Astrocyte (in vitro differentiated cells and primary cell): Measurements from ENCODE around the gene MRTFA. TPM values are rescaled to one million over a fixed set of nuclear protein-coding genes. Genes with fewer than 3 reads are reported as not detected.

Source experiments
- DNase-seq: peaks from one replicate; pipeline ENCODE4 v3.0.0-alpha.2; 2010; ENCODE audit warnings: low read depth
- FAIRE-seq: peaks from 2 replicates; lab custom pipeline; 2011; peaks lifted over from hg19 to GRCh38; lab: Jason Lieb, UNC
- H2AFZ ChIP-seq: 2 replicates; pipeline ENCODE4 v1.6.0; 2012; ENCODE audit warnings: low read depth, low read length, inconsistent platforms
- H3K27ac ChIP-seq: 2 replicates; pipeline ENCODE4 v1.5.1; 2011; ENCODE audit warnings: low read depth, low read length, inconsistent platforms
- H3K27me3 ChIP-seq: 2 replicates; pipeline ENCODE4 v1.6.0; 2011; ENCODE audit warnings: low read length, inconsistent platforms; ENCODE audit not compliant: insufficient read depth
- H3K36me3 ChIP-seq: 2 replicates; pipeline ENCODE4 v1.5.1; 2011; ENCODE audit warnings: low read length, inconsistent platforms; ENCODE audit not compliant: insufficient read depth
- H3K4me1 ChIP-seq: 2 replicates; pipeline ENCODE4 v1.5.1; 2011; ENCODE audit warnings: low read length, inconsistent platforms; ENCODE audit not compliant: insufficient read depth
- H3K4me2 ChIP-seq: 2 replicates; pipeline ENCODE4 v1.6.0; 2012; ENCODE audit warnings: low read length, inconsistent platforms
- H3K4me3 ChIP-seq: 2 replicates; pipeline ENCODE4 v1.5.1; 2011; ENCODE audit warnings: low read depth, mild to moderate bottlenecking, low read length, inconsistent platforms; ENCODE audit not compliant: insufficient read depth
- H3K79me2 ChIP-seq: 2 replicates; pipeline ENCODE4 v1.6.0; 2012; ENCODE audit warnings: mild to moderate bottlenecking, low read length, inconsistent platforms; ENCODE audit not compliant: insufficient read depth
- H3K9ac ChIP-seq: 2 replicates; pipeline ENCODE4 v1.6.0; 2012; ENCODE audit warnings: mild to moderate bottlenecking, low read length, inconsistent platforms
- H3K9me3 ChIP-seq: 2 replicates; pipeline ENCODE4 v1.5.1; 2012; ENCODE audit warnings: low read depth, mild to moderate bottlenecking, low read length, inconsistent platforms; ENCODE audit not compliant: insufficient read depth
- H4K20me1 ChIP-seq: 2 replicates; pipeline ENCODE4 v1.6.0; 2012; ENCODE audit warnings: low read length, inconsistent platforms; ENCODE audit not compliant: insufficient read depth
- H3K27ac Mint-ChIP-seq: one replicate; pipeline ENCODE4 v1.8.0; 2021; ENCODE audit warnings: mild to moderate bottlenecking, mixed read lengths; ENCODE audit not compliant: unreplicated experiment
- H3K27me3 Mint-ChIP-seq: one replicate; pipeline ENCODE4 v1.8.0; 2021; ENCODE audit warnings: low read depth, mixed read lengths; ENCODE audit not compliant: unreplicated experiment
- H3K36me3 Mint-ChIP-seq: one replicate; pipeline ENCODE4 v1.8.0; 2021; ENCODE audit warnings: low read depth, mixed read lengths; ENCODE audit not compliant: unreplicated experiment
- H3K4me1 Mint-ChIP-seq: one replicate; pipeline ENCODE4 v1.8.0; 2021; ENCODE audit warnings: low read depth, mixed read lengths; ENCODE audit not compliant: unreplicated experiment
- H3K4me3 Mint-ChIP-seq: one replicate; pipeline ENCODE4 v1.8.0; 2021; ENCODE audit warnings: mild to moderate bottlenecking, moderate library complexity, mixed read lengths; ENCODE audit not compliant: unreplicated experiment
- H3K9me3 Mint-ChIP-seq: one replicate; pipeline ENCODE4 v1.8.0; 2021; ENCODE audit warnings: mild to moderate bottlenecking, mixed read lengths; ENCODE audit not compliant: unreplicated experiment
- CTCF ChIP-seq: IDR thresholded peaks from 2 replicates; pipeline ENCODE4 v1.5.1; 2011; ENCODE audit warnings: low read depth, mild to moderate bottlenecking, inconsistent platforms, low read length, moderate library complexity; ENCODE audit not compliant: insufficient read depth
- EZH2 ChIP-seq: IDR thresholded peaks from 2 replicates; pipeline ENCODE4 v1.6.1; 2012; ENCODE audit warnings: mild to moderate bottlenecking, low read length, inconsistent platforms; ENCODE audit not compliant: insufficient read depth
- total RNA-seq: library from RNA; stranded (reverse); gene quantifications from 2 replicates; pipeline ENCODE4 v1.2.1, GENCODE V29; 2021

Gene MRTFA
- total RNA-seq, 1 donor from 2014 or later, result 74.3 TPM

GRCh38 chr22:40391417-40391816 lies 245.1 kb downstream of the MRTFA start:
- TF ChIP-seq CTCF, result no peak
- TF ChIP-seq EZH2, result no peak
- H3K4me2 ChIP-seq, result no peak overlapping the region
- H3K4me3 ChIP-seq, result no peak overlapping the region
- H3K27ac ChIP-seq, result no peak overlapping the region
- no peaks in the 10 kb centered on the region for H3K9me3 ChIP-seq
- Mint-ChIP-seq H3K36me3 (peaks cover 17% of the 10 kb centered on the region), H3K27ac (no peak overlapping the region), H3K9me3 (no peaks in the 10 kb centered on the region), H3K4me1 (peaks cover 8% of the 10 kb centered on the region), H3K4me3 (no peak overlapping the region), H3K27me3 (no peaks in the 10 kb centered on the region)
- H3K4me1 ChIP-seq, result no peaks in the 10 kb centered on the region
- H3K36me3 ChIP-seq, result no peaks in the 10 kb centered on the region
- FAIRE-seq (no peak), DNase-seq (no peak)
- no peak overlapping the region for H3K9ac ChIP-seq
- H4K20me1 ChIP-seq, result peaks cover 47% of the 10 kb centered on the region
- H3K27me3 ChIP-seq, result no peaks in the 10 kb centered on the region
- H2AFZ ChIP-seq, result no peak overlapping the region
- H3K79me2 ChIP-seq, result peaks cover 35% of the 10 kb centered on the region

GRCh38 chr22:40388231-40388630 lies 248.3 kb downstream of the MRTFA start:
- TF ChIP-seq CTCF (no peak), EZH2 (no peak)
- H3K4me3 Mint-ChIP-seq, result no peak overlapping the region
- H3K4me1 ChIP-seq, result peaks cover 10% of the 10 kb centered on the region
- peaks cover 49% of the 10 kb centered on the region for H3K79me2 ChIP-seq
- peaks cover 26% of the 10 kb centered on the region for H3K4me1 Mint-ChIP-seq
- no peak overlapping the region for H3K27ac Mint-ChIP-seq
- no peaks in the 10 kb centered on the region for H3K27me3 Mint-ChIP-seq
- H3K36me3 Mint-ChIP-seq, result peaks cover 9% of the 10 kb centered on the region
- no peaks in the 10 kb centered on the region for H3K36me3 ChIP-seq
- peaks cover 71% of the 10 kb centered on the region for H4K20me1 ChIP-seq
- H3K27ac ChIP-seq, result no peak overlapping the region
- no peaks in the 10 kb centered on the region for H3K27me3 ChIP-seq
- no peak overlapping the region for H3K4me3 ChIP-seq
- H3K4me2 ChIP-seq, result no peak overlapping the region
- FAIRE-seq (no peak), DNase-seq (no peak)
- no peak overlapping the region for H3K9ac ChIP-seq
- no peaks in the 10 kb centered on the region for H3K9me3 ChIP-seq
- H2AFZ ChIP-seq, result no peak overlapping the region
- no peaks in the 10 kb centered on the region for H3K9me3 Mint-ChIP-seq

- TF ChIP-seq EZH2 (no peak), CTCF (no peak)
- FAIRE-seq, result no peak
- H3K27ac Mint-ChIP-seq, result no peak overlapping the region
Observed at GRCh38 chr22:40387746-40388145, 248.8 kb downstream of the MRTFA start.

More at GRCh38 chr22:40387746-40388145, 248.8 kb downstream of the MRTFA start:
- Mint-ChIP-seq H3K9me3 (no peaks in the 10 kb centered on the region), H3K27me3 (no peaks in the 10 kb centered on the region), H3K36me3 (peaks cover 9% of the 10 kb centered on the region), H3K4me1 (peaks cover 27% of the 10 kb centered on the region), H3K4me3 (no peak overlapping the region)
- H3K4me2 ChIP-seq, result no peak overlapping the region
- H3K27ac ChIP-seq, result no peak overlapping the region
- H4K20me1 ChIP-seq, result peaks cover 70% of the 10 kb centered on the region
- H3K9ac ChIP-seq, result no peak overlapping the region
- H3K36me3 ChIP-seq, result no peaks in the 10 kb centered on the region
- no peak overlapping the region for H2AFZ ChIP-seq
- H3K27me3 ChIP-seq, result no peaks in the 10 kb centered on the region
- peaks cover 52% of the 10 kb centered on the region for H3K79me2 ChIP-seq
- no peak for DNase-seq
- peaks cover 10% of the 10 kb centered on the region for H3K4me1 ChIP-seq
- H3K9me3 ChIP-seq, result no peaks in the 10 kb centered on the region
- no peak overlapping the region for H3K4me3 ChIP-seq
